SU-DHL-6 (cell line): ENCODE measurements around the gene ANKRD44.

ENCODE experiments used
- H2AFZ ChIP-seq: fragments of 200-600 bp; sonication (generic); 2 replicates; pipeline ENCODE4 v1.6.1; 2014; ENCODE audit warnings: low read depth, mild to moderate bottlenecking, moderate library complexity, mixed read lengths, antibody characterized with exemption, low read length; ENCODE audit not compliant: severe bottlenecking
- H3F3A ChIP-seq: fragments of 200-600 bp; shearing (Covaris generic); 2 replicates; pipeline ENCODE4 v1.6.0; 2016; ENCODE audit warnings: antibody characterized with exemption, mild to moderate bottlenecking; ENCODE audit not compliant: insufficient read depth
- H3K27ac ChIP-seq: fragments of 200-600 bp; sonication (generic); 2 replicates; pipeline ENCODE4 v1.5.1; 2016; ENCODE audit warnings: low read depth, mild to moderate bottlenecking, low read length, moderate library complexity, mixed read lengths
- H3K27me3 ChIP-seq: fragments of 200-600 bp; sonication (generic), shearing (Covaris generic); 2 replicates; pipeline ENCODE4 v1.6.0; 2014; ENCODE audit warnings: mild to moderate bottlenecking, low read length
- H3K36me3 ChIP-seq: fragments of 200-600 bp; sonication (generic); 2 replicates; pipeline ENCODE4 v1.6.1; 2014; ENCODE audit warnings: mild to moderate bottlenecking, low read length, mixed read lengths
- H3K4me2 ChIP-seq: fragments of 300-600, 200-600 bp; shearing (Covaris generic), sonication (generic); 2 replicates; pipeline ENCODE4 v1.6.0; 2014; ENCODE audit warnings: low read length, low read depth, mild to moderate bottlenecking; ENCODE audit not compliant: poor library complexity, severe bottlenecking
- H3K4me3 ChIP-seq: fragments of 200-600 bp; sonication (generic); 2 replicates; pipeline ENCODE4 v1.5.1; 2014; ENCODE audit warnings: antibody characterized with exemption, low read length, mild to moderate bottlenecking, mixed read lengths; ENCODE audit not compliant: insufficient read depth, poor library complexity, severe bottlenecking
- H3K79me2 ChIP-seq: fragments of 200-600 bp; sonication (generic); 2 replicates; pipeline ENCODE4 v1.6.1; 2014; ENCODE audit warnings: mild to moderate bottlenecking, low read length, moderate library complexity; ENCODE audit not compliant: insufficient read depth
- H3K9ac ChIP-seq: fragments of 200-600 bp; sonication (generic); 2 replicates; pipeline ENCODE4 v1.7.0; 2014; ENCODE audit warnings: mild to moderate bottlenecking, low read length
- H3K9me2 ChIP-seq: fragments of 200-600 bp; sonication (generic); replicated peaks from 2 replicates; pipeline ENCODE4 v1.6.1; 2014; ENCODE audit warnings: low read length; ENCODE audit not compliant: insufficient read depth
- H3K9me3 ChIP-seq: fragments of 200-600 bp; sonication (generic); 2 replicates; pipeline ENCODE4 v1.6.1; 2014; ENCODE audit warnings: low read length, mixed read lengths; ENCODE audit not compliant: insufficient read depth
- H4K20me1 ChIP-seq: fragments of 200-600 bp; sonication (generic); 2 replicates; pipeline ENCODE4 v1.6.1; 2014; ENCODE audit warnings: low read depth, mild to moderate bottlenecking, antibody characterized with exemption, low read length, moderate library complexity, mixed read lengths
- EZH2phosphoT487 ChIP-seq: fragments of 200-600 bp; sonication (generic), shearing (Covaris generic); conservative IDR thresholded peaks from 2 replicates; pipeline ENCODE4 v1.6.1; 2018; ENCODE audit warnings: mild to moderate bottlenecking, antibody characterized with exemption, low read length, moderate library complexity, mixed read lengths
- TF ChIP-seq, protein P1 (sequence below): fragments of 200-600 bp; sonication (generic); IDR thresholded peaks from one replicate; pipeline ENCODE4 v1.5.1; 2017; ENCODE audit warnings: antibody characterized with exemption, mild to moderate bottlenecking, low read length, moderate library complexity; ENCODE audit not compliant: insufficient read depth, poor library complexity, severe bottlenecking

Gene ANKRD44

DNA sequence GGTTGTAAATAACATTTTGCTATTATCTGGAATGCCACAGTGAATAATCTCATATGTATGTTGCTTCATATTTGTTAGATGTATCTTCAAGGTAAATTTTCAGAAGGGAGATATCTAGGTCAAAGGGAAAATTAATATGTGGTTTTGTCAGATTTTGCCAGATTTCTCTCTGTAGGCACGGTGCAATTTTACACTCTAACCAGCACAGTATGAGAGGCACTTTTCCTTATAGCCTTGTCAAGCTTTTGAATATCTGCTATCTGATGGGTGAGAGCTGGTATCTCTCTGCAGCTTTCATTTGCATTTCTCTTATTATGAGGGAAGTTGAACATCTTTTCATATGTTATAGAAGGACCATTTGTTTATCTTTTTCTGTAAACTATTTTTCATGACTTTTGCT lies 208.3 kb downstream of the ANKRD44 start:
- Histone ChIP-seq H3F3A (no peaks in the 10 kb centered on the region), H3K27me3 (no peaks in the 10 kb centered on the region), H3K4me2 (no peak overlapping the region), H3K4me3 (no peak overlapping the region), H3K9me2 (no peaks in the 10 kb centered on the region), H3K36me3 (no peaks in the 10 kb centered on the region), H3K79me2 (no peaks in the 10 kb centered on the region), H2AFZ (no peak overlapping the region), H3K9ac (no peak overlapping the region), H4K20me1 (no peaks in the 10 kb centered on the region), H3K27ac (no peak overlapping the region), H3K9me3 (no peaks in the 10 kb centered on the region)
- TF ChIP-seq, protein P1, sequence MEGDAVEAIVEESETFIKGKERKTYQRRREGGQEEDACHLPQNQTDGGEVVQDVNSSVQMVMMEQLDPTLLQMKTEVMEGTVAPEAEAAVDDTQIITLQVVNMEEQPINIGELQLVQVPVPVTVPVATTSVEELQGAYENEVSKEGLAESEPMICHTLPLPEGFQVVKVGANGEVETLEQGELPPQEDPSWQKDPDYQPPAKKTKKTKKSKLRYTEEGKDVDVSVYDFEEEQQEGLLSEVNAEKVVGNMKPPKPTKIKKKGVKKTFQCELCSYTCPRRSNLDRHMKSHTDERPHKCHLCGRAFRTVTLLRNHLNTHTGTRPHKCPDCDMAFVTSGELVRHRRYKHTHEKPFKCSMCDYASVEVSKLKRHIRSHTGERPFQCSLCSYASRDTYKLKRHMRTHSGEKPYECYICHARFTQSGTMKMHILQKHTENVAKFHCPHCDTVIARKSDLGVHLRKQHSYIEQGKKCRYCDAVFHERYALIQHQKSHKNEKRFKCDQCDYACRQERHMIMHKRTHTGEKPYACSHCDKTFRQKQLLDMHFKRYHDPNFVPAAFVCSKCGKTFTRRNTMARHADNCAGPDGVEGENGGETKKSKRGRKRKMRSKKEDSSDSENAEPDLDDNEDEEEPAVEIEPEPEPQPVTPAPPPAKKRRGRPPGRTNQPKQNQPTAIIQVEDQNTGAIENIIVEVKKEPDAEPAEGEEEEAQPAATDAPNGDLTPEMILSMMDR: no peak
- TF ChIP-seq EZH2phosphoT487: no peak

DNA sequence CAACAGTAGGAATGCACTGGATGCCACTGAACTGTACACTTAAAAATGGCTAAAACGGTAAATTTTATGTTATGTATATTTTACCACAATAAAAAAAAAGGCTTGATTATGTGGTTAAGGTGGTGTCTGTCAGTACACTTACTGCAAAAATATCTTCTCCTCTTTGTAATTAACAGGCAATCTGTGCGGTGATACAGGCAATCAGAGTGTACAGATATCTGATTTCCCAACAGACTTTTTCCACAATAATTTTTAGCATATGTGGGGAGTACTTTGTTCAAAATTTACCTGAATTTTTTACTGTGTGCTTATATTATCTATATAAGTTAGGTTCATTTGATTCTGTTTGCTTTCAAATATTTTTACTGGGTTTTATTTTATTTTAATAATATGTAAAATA lies 209.1 kb downstream of the ANKRD44 start:
- no peak overlapping the region for H2AFZ ChIP-seq
- no peaks in the 10 kb centered on the region for H3K9me3 ChIP-seq
- no peak overlapping the region for H3K9ac ChIP-seq
- no peak for TF ChIP-seq EZH2phosphoT487
- TF ChIP-seq, protein P1: no peak
- H3K79me2 ChIP-seq: no peaks in the 10 kb centered on the region
- no peak overlapping the region for H3K4me2 ChIP-seq
- H3K27ac ChIP-seq: no peak overlapping the region
- H3F3A ChIP-seq: no peaks in the 10 kb centered on the region
- no peaks in the 10 kb centered on the region for H3K36me3 ChIP-seq
- no peaks in the 10 kb centered on the region for H3K27me3 ChIP-seq
- no peak overlapping the region for H3K4me3 ChIP-seq
- H4K20me1 ChIP-seq: no peaks in the 10 kb centered on the region
- no peaks in the 10 kb centered on the region for H3K9me2 ChIP-seq

DNA sequence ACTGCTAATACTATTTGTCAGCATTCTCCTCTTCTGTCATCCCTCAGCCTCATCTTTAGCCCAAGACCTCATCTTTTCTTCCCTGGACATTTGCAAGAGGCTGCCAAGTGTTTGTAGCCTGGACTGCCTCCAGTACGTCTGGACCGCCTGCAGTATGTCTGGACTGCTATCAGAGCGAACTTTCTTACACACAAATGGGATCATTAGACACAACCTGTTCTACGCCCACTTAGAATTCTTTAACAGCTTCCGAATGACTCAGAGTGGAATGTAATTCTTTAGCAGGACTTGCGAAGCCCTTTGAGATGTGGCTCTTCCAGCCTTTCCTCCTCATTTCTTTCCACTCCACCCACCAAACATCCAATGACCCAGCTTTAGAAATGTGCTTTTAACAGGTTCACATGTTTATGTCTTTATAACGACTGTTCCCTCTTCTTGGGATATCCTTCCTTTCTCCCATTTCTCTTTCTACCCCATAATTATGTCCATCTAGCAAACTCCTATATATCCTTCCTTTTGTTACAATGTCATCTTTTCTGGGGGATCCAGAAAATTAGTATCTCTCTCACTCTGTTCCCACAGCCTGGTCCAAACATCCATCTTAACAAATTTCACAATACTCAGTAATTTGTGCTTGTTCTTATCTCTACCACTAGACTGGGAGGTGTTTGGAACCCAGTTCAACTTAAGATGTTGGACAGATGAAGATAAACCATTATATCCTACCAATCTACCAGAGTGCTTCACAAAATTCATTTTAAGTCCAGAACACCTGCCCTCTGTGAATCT lies 212.8 kb downstream of the ANKRD44 start:
- Histone ChIP-seq H3K36me3 (no peaks in the 10 kb centered on the region), H3K27ac (no peak overlapping the region), H3K79me2 (no peaks in the 10 kb centered on the region), H3K4me2 (no peak overlapping the region), H3K4me3 (no peak overlapping the region), H4K20me1 (no peaks in the 10 kb centered on the region), H3K27me3 (no peaks in the 10 kb centered on the region), H3F3A (no peaks in the 10 kb centered on the region; the same call in 1 of the 2 replicates), H3K9ac (no peak overlapping the region), H2AFZ (no peak overlapping the region), H3K9me3 (no peaks in the 10 kb centered on the region), H3K9me2 (no peaks in the 10 kb centered on the region)
- TF ChIP-seq, protein P1: no peak
- TF ChIP-seq EZH2phosphoT487: no peak
